Activated CD4-positive, alpha-beta T cell treated with anti-CD3 and anti-CD28 coated beads for 1 hour (primary cell): ENCODE measurements around the gene HGS.
"Not testable (repeated sequence)": the region's sequence is repeated elsewhere in the genome, so short reads cannot be mapped to it uniquely, and the experiment has no call there.

Source experiments
- DNase-seq: peaks from one replicate; pipeline ENCODE4 v3.0.0-alpha.2; 2020

HGS gene

GRCh38 chr17:81656118-81656743, 27.6 kb upstream of the HGS start, which contains the start of gene PDE6G:
TSS of gene PDE6G (minus strand) at chr17:81656542. CDS start at chr17:81653305, 3,237 bp downstream.
- no peak for DNase-seq

- no peak for DNase-seq
Observed at GRCh38 chr17:81656835-81657234, 27.0 kb upstream of the HGS start.

- DNase-seq = no peak
Observed at GRCh38 chr17:81659038-81659437, 24.8 kb upstream of the HGS start.

- DNase-seq = no peak
Observed at GRCh38 chr17:81660441-81660840, 23.4 kb upstream of the HGS start.

- no peak for DNase-seq
Observed at GRCh38 chr17:81662002-81662401, 21.8 kb upstream of the HGS start.

- no peak for DNase-seq
Observed at GRCh38 chr17:81664051-81664470, 19.8 kb upstream of the HGS start.

GRCh38 chr17:81665205-81666091, 18.4 kb upstream of the HGS start:
- no peak for DNase-seq

- no peak for DNase-seq
Observed at GRCh38 chr17:81666092-81666341, 17.8 kb upstream of the HGS start.

GRCh38 chr17:81666342-81667191, 17.2 kb upstream of the HGS start, which contains the start of the genes CCDC137 and OXLD1:
TSS of gene CCDC137 (plus strand) at chr17:81666737. CDS start at chr17:81666767, 30 bp downstream.
TSS of gene OXLD1 (minus strand) at chr17:81666605. CDS start at chr17:81666577, 28 bp downstream.
- peak; percentile 83 for DNase-seq

GRCh38 chr17:81667754-81668153, 16.1 kb upstream of the HGS start:
- DNase-seq = no peak

GRCh38 chr17:81672504-81672903, 11.3 kb upstream of the HGS start:
- no peak for DNase-seq

- DNase-seq = no peak
Observed at GRCh38 chr17:81672954-81673353, 10.9 kb upstream of the HGS start.

GRCh38 chr17:81673561-81674258, 10.1 kb upstream of the HGS start:
- DNase-seq = no peak

GRCh38 chr17:81675515-81676221, 8.1 kb upstream of the HGS start:
- not testable (repeated sequence) for DNase-seq

- no peak for DNase-seq
Observed at GRCh38 chr17:81676906-81677305, 6.9 kb upstream of the HGS start.

GRCh38 chr17:81680150-81680549, 3.7 kb upstream of the HGS start:
- no peak for DNase-seq

GRCh38 chr17:81681672-81682071, 2.1 kb upstream of the HGS start:
- DNase-seq = no peak

GRCh38 chr17:81682565-81683207, 1.1 kb upstream of the HGS start:
- DNase-seq = no peak

GRCh38 chr17:81683208-81683583, 615 bp upstream of the HGS start:
- no peak for DNase-seq

GRCh38 chr17:81684442-81684911, 666 bp downstream of the HGS start:
- DNase-seq = no peak

- DNase-seq = no peak
Observed at GRCh38 chr17:81685108-81685507, 1.3 kb downstream of the HGS start.
